ENCODE results near the gene PRPF38A. TPM values are rescaled to one million over a fixed set of nuclear protein-coding genes. Genes with fewer than 3 reads are reported as not detected.

The PRPF38A gene
- total and polyA plus RNA-seq, 8 donors = 7.6 to 21.7 (median 13.5) TPM

GRCh38 chr1:52424231-52424636, 19.8 kb downstream of the PRPF38A start:
- intact Hi-C loops (cut with DNase I; ENCODE audit: low total_unique reads) = no loop called here
- peak in 1 of 2 donors; percentile 16 for DNase-seq
- H3K36me3 ChIP-seq = peaks cover 0 to 73% (median 64%) of the 10 kb centered on the region in 4 donors
- peak overlapping the region in 1 of 5 donors; percentile 10 for H3K27ac ChIP-seq
- no peak for TF ChIP-seq EP300 (IDR thresholded peaks at IDR 0.05)
- peaks cover 0 to 16% (median 3%) of the 10 kb centered on the region in 4 donors for H3K4me1 ChIP-seq
- no peaks in the 10 kb centered on the region for H3K27me3 ChIP-seq
- no peaks in the 10 kb centered on the region for H3K9me3 ChIP-seq
- H3K4me3 ChIP-seq = no peak overlapping the region

GRCh38 chr1:52424813-52425212, 20.4 kb downstream of the PRPF38A start:
- peaks cover 0 to 16% (median 3%) of the 10 kb centered on the region in 4 donors for H3K4me1 ChIP-seq
- no peak for DNase-seq
- no peaks in the 10 kb centered on the region for H3K27me3 ChIP-seq
- WGBS, 5 donors = 77 to 96% (median 90%) methylated on average over 1 of the region's 1 CpG
- H3K9me3 ChIP-seq = no peaks in the 10 kb centered on the region
- no peak overlapping the region for H3K4me3 ChIP-seq
- peaks cover 0 to 73% (median 64%) of the 10 kb centered on the region in 4 donors for H3K36me3 ChIP-seq
- no peak overlapping the region for H3K27ac ChIP-seq
- TF ChIP-seq POLR2A (IDR thresholded peaks at IDR 0.05) (no peak), EP300 (IDR thresholded peaks at IDR 0.05) (no peak), CTCF (IDR thresholded peaks at IDR 0.05) (no peak), POLR2AphosphoS5 (IDR thresholded peaks at IDR 0.05) (no peak)
- intact Hi-C loops (cut with DNase I; ENCODE audit: low total_unique reads) = no loop called here

- intact Hi-C loops (cut with DNase I; ENCODE audit: low total_unique reads) = no loop called here
- Histone ChIP-seq H3K4me1 (peaks cover 0 to 16% (median 3%) of the 10 kb centered on the region in 4 donors), H3K27ac (no peak overlapping the region), H3K27me3 (no peaks in the 10 kb centered on the region), H3K36me3 (peaks cover 7 to 73% (median 64%) of the 10 kb centered on the region in 4 donors), H3K9me3 (no peaks in the 10 kb centered on the region), H3K4me3 (no peak overlapping the region)
- TF ChIP-seq CTCF (IDR thresholded peaks at IDR 0.05) (no peak), EP300 (IDR thresholded peaks at IDR 0.05) (no peak), POLR2A (IDR thresholded peaks at IDR 0.05) (no peak), POLR2AphosphoS5 (IDR thresholded peaks at IDR 0.05) (no peak)
- WGBS, 5 donors = 69 to 80% (median 75%) methylated on average over 3 of the region's 3 CpGs
- DNase-seq = no peak
These were observed 22.0 kb downstream of the PRPF38A start for GRCh38 chr1:52426371-52426770.

- 82 to 94% (median 86%) methylated on average over 1 of the region's 1 CpG for WGBS, 5 donors
- no peaks in the 10 kb centered on the region for H3K27me3 ChIP-seq
- TF ChIP-seq CTCF (IDR thresholded peaks at IDR 0.05) (no peak), EP300 (IDR thresholded peaks at IDR 0.05) (no peak), POLR2AphosphoS5 (IDR thresholded peaks at IDR 0.05) (no peak), POLR2A (IDR thresholded peaks at IDR 0.05) (no peak)
- H3K4me1 ChIP-seq = peaks cover 0 to 16% (median 3%) of the 10 kb centered on the region in 4 donors
- no peak overlapping the region for H3K27ac ChIP-seq
- intact Hi-C loops (cut with DNase I; ENCODE audit: low total_unique reads) = no loop called here
- peaks cover 7 to 73% (median 64%) of the 10 kb centered on the region in 4 donors for H3K36me3 ChIP-seq
- H3K9me3 ChIP-seq = no peaks in the 10 kb centered on the region
- DNase-seq = no peak
- no peak overlapping the region for H3K4me3 ChIP-seq
These were observed 22.8 kb downstream of the PRPF38A start for GRCh38 chr1:52427152-52427551.

- 85 to 96% (median 93%) methylated on average over 8 of the region's 8 CpGs for WGBS, 5 donors
- peaks cover 39 to 92% (median 88%) of the 10 kb centered on the region in 4 donors for H3K36me3 ChIP-seq
- H3K9me3 ChIP-seq = no peaks in the 10 kb centered on the region
- H3K4me3 ChIP-seq = no peak overlapping the region
- no peaks in the 10 kb centered on the region for H3K4me1 ChIP-seq
- intact Hi-C loops (cut with DNase I; ENCODE audit: low total_unique reads) = no loop called here
- no peak for DNase-seq
- no peak overlapping the region for H3K27ac ChIP-seq
- H3K27me3 ChIP-seq = no peaks in the 10 kb centered on the region
- no peak for TF ChIP-seq EP300 (IDR thresholded peaks at IDR 0.05)
- TF ChIP-seq POLR2AphosphoS5 (IDR thresholded peaks at IDR 0.05) = no peak
- TF ChIP-seq POLR2A (IDR thresholded peaks at IDR 0.05) = no peak
- no peak for TF ChIP-seq CTCF (IDR thresholded peaks at IDR 0.05)
These were observed 28.4 kb downstream of the PRPF38A start for GRCh38 chr1:52432807-52433206.

All from stomach (tissue), 9 donors.